Inflammatory macrophage treated with lipopolysaccharide for 4 hours (primary cell): ENCODE results near the gene STK17B.
"Not testable (repeated sequence)": the region's sequence is repeated elsewhere in the genome, so short reads cannot be mapped to it uniquely, and the experiment has no call there.

Experiments used
- DNase-seq: peaks from one replicate; pipeline ENCODE4 v3.0.0-alpha.2; 2020

The STK17B gene

DNA sequence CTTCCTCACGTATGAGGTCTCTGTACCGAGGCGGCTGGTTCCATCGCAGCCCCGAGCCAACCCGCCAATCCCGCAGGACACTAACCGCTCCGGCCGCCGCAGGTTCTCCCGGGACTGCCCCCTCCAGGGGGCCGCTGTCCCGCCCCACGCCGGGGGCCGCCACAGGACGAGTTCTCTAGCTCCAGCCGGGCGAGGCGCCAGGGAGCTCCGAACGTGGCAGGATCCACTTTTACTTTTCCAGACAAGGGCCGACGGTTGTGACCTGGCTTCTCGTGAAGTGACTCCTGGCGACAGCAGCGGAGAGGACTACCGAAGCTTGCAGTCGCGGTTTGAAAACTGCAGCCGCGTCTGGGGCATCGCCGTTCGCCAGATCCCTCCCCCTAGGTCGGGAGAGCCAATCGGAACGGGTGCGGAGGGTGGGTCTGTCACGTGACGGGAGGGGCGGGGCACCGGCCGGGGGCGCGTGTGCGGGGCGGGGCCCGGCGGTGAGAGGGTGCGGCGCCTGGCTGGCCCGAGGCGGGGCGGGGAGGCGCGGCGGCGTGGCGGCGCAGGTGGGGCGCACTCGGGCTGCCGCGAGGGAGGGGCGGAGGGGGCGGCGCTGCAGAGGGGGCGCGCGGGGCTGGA is at the start of gene STK17B:
TSS of gene STK17B (minus strand) at position 331 of the 624 bp plus-strand sequence. CDS start 8,195 bp downstream, outside the sequence.
- DNase-seq = peak; percentile 97

DNA sequence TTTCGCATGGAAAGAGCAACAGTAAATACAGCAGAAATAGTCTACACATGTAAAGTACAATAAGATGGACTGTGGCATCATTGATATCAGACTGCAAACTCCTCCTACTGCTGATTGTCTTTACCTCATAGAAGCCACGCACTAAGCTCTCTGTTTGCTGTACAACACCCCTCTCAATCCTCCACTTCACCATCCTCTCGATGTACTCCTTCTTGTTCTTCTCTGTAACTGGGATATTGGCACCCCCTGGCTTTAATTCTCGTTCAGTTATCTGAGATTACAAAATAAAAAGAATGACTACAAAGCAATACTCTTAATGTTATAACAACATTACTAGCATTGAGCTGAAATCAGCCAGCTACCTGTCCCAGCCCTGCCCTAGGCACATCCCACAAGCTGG is 49.3 kb upstream of the STK17B start:
- DNase-seq = no peak

DNA sequence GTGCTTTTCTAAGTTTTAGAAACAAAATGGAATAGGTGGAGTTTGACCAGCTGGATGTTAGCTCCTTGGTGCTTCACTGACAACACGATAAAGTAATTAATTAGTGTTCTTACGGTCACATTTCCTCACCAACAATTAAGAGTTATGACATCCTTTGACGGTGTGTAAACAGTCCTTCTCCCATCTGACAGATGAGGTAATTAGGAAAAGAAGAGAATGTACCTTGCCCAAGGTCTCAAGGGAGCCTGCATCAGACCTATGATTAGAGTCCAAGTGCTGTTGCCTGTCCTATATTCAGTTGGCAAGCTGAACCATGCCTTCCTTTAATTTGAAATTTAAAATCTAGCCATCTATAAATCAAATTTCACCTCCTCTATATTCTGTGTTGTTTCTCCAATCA is 48.3 kb upstream of the STK17B start:
- DNase-seq = no peak

GRCh38 chr2:196218106-196218505 is 46.7 kb upstream of the STK17B start:
- no peak for DNase-seq

DNA sequence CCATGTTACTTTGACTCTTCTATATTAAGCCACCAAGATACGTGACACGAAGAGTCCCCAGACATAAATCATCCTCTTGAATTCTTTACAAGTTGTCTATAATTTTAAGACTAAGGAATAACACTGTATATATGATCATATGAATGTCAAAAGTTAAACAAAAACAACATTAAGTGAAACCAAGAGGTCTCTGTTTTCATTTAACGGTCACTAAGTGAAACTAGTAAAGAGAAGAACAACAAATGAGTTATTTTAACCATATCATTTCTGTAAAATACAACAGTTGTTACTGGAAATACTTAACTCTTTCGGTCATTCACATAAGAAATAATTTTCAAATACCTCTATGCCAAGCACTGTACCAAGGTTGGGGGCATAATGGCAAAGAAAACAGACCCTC is 45.7 kb upstream of the STK17B start:
- no peak for DNase-seq

DNA sequence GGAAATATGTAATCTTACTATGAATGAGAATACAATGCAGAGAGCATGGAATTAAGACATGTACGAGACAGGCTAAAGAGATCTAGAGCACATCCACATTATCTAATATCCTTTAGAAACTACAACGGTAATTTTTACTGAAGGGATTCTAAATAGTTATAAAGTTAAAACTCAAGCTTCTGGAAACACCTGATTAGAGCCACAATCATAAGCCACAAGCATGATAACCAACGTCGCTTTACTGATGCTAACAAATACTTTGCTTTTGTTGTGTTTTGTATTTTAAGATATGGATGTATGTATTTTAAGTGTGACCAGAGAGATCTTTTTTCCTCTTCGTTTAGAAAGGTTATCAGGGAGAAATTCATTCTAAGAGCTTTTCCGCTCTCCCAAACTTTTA is 44.0 kb upstream of the STK17B start:
- DNase-seq = no peak

GRCh38 chr2:196214156-196214555 is 42.8 kb upstream of the STK17B start:
- DNase-seq = no peak

DNA sequence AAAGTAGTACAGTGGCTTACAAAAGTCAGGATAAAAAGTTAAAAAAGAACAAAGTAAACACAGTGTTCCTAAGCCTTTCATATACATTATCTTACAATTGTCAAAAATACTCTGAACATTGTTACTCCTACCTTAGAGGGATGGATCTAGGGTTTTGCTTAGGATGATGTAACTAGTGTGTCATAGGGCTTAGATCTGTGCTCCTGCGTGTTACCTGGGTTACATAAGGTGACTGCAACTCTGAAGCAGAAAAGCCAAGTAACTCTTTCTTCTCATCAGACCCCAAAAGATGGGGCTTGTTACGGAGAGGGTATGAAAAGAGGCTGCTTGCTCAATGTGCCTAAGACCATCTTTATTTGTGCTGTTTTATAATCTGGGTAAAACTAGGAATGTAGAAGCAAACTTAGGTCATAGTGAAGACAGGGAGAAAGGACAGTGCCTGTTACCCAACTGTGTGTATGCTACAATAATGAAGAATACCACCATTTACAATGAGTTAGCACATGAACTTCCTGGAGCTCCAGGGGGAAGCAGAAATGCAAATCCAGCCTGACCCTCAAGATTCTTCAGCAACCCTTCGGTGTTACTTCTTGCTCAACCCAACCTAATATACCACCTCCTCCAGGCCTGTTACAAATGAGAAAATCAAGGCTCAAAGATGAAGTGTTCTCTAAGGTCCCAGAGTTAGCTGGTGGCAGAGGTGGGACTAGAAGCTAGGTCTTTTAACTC is 42.0 kb upstream of the STK17B start:
- DNase-seq = peak; percentile 65

DNA sequence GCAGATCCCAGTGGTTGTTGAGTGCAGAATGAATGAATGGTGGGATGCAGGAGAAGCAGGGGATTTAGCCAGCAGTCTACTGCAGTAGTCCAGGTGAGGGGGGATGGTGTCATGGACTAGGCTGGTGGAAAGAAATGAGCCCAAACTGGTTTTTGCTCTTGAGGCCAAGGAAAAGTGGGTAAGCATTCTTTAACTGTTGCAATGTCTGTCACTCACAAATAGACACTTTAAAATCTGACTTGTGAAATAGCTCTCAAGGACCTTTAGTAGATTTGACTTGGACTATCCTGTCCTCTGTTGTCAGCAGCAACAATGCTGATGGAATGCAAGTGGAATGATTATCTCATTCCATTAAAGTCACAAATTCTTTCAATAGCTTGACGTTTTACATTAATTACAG is 37.5 kb upstream of the STK17B start:
- no peak for DNase-seq

GRCh38 chr2:196206804-196207203 is 35.4 kb upstream of the STK17B start:
- no peak for DNase-seq

DNA sequence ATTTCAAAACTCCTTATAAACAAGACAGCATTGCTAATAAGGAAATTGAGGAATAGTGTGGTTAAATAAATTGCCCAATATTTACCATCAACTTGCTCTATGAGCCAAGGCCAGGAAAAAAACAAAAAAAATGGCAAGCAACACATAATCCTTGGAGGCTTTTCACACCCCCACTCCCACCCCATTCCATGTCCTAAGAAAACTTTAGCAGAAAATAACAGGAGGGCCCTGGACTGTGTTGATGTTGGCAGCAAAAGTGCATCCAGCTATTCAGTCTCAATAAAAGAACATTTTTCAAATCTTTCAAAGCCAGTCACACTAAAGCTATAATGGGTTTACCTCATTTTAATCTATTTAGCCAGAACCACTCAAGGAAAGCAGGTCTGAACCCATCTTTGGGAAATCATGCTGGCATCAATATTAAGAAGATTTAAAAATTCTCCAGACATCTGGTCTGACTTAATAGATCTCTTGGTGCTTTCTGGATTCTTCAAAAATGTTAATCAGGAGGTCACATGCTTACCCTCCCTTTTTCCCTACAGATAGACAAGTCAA is 34.6 kb upstream of the STK17B start:
- DNase-seq = peak; percentile 85

DNA sequence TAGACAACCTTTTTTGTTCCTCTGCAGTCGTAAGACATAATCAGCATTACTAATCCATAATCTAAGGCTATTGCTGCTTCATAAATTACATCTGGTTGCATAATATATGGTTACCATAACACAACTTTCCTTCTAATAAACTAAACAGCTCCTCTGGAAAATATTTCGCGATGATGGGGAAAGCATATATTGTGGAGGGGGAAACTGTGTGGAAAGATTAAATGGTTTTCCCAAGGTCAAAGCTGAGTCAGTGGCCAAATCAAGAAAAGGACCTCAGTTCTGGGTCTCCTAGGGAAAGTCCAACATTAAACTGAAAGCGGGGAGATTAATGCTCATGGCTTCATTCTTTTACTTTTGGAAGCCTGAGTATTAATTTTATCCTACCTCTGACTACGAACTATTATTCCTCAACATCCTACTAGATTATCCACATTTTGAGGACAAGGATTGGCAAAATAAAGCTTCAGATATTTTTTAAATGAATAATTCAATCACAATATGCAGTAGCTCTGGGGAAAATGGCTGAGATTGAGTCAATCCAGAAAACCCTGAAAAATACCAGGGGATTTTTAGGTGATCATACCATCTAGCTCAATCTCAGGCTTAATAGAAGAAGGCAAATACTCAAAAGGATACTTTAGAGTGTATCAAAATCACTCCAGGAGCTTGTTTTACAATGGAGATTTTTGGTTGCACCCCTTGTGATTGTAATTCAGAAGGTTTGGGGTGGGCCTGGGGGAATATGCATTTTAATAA is 33.8 kb upstream of the STK17B start:
- peak; percentile 92 for DNase-seq

- no peak for DNase-seq
Observed at GRCh38 chr2:196201229-196202009, 30.0 kb upstream of the STK17B start.

GRCh38 chr2:196200557-196200956 is 29.2 kb upstream of the STK17B start:
- no peak for DNase-seq

- DNase-seq = no peak
Observed at GRCh38 chr2:196195758-196196157, 24.4 kb upstream of the STK17B start.

DNA sequence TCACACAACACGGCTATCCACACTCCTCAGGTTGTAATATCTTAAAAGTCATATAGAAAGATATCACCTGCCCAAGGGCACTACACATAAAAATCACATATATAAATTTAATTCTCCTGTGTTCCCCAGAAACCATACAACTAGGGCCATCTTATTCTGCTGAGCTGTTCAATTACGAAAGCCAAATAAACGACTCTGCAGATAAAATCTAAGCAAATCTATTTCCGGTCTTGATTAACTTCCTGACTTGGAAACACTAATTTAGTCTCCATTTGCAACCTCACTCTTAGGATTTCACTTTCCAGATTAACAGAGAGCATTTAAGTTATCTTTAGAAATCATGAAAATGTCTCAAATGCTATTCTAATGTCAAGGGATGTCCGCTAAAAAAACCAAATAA is 23.9 kb upstream of the STK17B start:
- no peak for DNase-seq

DNA sequence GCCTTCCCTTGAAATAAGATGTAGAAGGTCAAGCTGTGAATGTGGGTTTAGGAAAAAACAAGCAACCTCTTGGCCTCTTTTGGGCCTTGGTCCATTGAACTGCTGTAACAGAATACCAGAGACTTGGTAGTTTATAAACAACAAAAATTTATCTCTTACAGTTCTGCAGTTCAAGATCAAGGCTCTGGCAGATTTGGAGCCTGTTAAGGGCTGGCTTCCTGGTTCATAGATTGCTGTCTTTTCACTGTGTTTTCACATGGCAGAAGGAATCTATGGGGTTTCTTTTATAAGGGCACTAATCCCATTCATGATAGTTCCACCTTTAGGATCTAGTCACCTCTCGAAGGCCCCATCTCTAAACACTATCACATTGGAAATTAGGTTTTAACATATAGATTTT is 20.2 kb upstream of the STK17B start:
- DNase-seq = no peak

DNA sequence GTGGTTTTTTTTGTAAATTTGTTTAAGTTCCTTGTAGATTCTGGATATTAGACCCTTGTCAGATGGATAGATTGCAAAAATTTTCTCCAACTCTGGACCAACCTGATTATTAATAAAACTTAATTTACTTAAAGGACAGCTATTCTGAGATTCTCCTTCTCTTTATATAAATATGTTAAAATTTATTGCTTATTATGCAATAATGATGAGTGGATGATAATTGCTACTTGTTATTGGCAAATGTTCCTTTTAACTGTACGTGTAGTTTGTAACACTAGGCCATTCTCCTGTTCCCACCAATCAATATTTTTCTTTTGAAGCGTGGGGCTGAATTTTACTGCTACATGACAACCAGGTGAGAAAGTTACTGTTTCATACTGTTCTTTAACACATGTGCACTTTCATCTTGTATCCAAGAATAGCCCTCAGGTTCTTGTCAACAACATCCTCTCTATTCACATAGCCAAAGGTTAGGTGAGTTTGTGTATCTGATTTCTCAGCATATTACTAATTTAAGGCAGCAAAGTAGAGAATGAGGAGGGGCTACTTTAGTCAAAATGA is 16.6 kb upstream of the STK17B start:
- no peak for DNase-seq

- DNase-seq = not testable (repeated sequence)
Observed at GRCh38 chr2:196187175-196187700, 15.9 kb upstream of the STK17B start.

DNA sequence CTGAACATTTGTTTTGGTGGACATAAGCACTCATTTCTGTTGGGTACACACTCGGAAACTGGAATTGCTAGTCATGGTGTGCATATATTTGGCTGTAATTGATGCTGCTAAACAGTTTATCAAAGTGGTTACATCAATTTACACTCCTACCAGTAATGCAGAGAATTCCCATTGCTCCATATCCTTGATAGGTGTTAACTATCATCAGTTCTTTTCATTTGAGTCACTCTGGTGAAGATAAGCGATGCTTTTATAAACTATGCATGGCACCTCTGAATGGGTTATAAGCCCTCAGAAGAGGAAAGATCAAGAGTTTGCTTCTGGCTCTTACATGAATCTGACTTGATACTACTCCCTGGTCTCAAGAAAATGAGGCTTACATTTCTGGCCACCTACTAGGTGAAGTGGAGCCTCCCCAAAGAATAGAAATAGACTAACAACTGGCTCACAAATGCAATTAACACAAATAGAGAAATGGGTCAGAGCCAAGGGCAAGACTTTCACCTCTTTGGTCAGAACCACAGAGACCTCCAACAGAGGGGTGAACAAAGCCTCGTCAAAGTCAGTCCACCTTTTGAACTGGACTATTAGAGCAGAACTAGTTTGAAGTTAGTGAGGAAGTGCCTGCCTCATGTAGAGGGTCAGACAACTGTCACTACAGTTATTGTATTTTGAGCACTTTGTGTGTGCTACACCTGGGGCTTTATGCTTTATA is 15.0 kb upstream of the STK17B start:
- DNase-seq = no peak

- no peak for DNase-seq
Observed at GRCh38 chr2:196184921-196185320, 13.5 kb upstream of the STK17B start.
